PC-3 (cell line): ENCODE measurements around the gene HEXIM1. TPM values are rescaled to one million over a fixed set of nuclear protein-coding genes. Genes with fewer than 3 reads are reported as not detected.

ENCODE experiments used
- ATAC-seq: fragments of 200-7000 bp; cut with Tn5 transposase; 2 replicates; pipeline ENCODE4 v1.9.1; 2020; ENCODE audit warnings: mild to moderate bottlenecking, moderate library complexity
- BruUV-seq: library from RNA; stranded (reverse); fragments of 400-500 nt; replicated peaks from 2 replicates; lab custom pipeline; 2021; lab: Mats Ljungman, UMichigan
- CTCF ChIA-PET: fragments of 300-600 bp; sonication (Branson Sonifier 250); formaldehyde crosslinking; loops from one replicate; lab custom pipeline; 2022; ENCODE audit warnings: antibody characterized with exemption; lab: Charles Lee
- POLR2A ChIA-PET: fragments of 300-600 bp; sonication (Branson Sonifier 250); formaldehyde crosslinking; loops from one replicate; lab custom pipeline; 2022; ENCODE audit warnings: antibody characterized with exemption; ENCODE audit not compliant: unreplicated experiment; lab: Charles Lee
- DNase-seq: peaks from one replicate; pipeline ENCODE4 v3.0.0-alpha.2; 2015
- H2AFZ ChIP-seq: fragments of 300-600 bp; sonication (generic); 2 replicates; pipeline ENCODE4 v1.6.0; 2016; ENCODE audit warnings: antibody characterized with exemption, low read length
- H3F3A ChIP-seq: fragments of 300-600 bp; sonication (generic); one replicate; pipeline ENCODE4 v1.6.0; 2017; ENCODE audit warnings: antibody characterized with exemption, low read length, control low read depth, mild to moderate bottlenecking; ENCODE audit not compliant: unreplicated experiment
- H3K27ac ChIP-seq: fragments of 300-600 bp; sonication (generic); 2 replicates; pipeline ENCODE4 v1.5.1; 2016; ENCODE audit warnings: mild to moderate bottlenecking, low read length
- H3K27me3 ChIP-seq: fragments of 300-600 bp; sonication (generic); 2 replicates; pipeline ENCODE4 v1.6.1; 2016; ENCODE audit warnings: low read length, mixed read lengths
- H3K36me3 ChIP-seq: fragments of 300-600 bp; sonication (generic); 2 replicates; pipeline ENCODE4 v1.6.1; 2016; ENCODE audit warnings: low read depth, mixed run types, low read length, mixed read lengths
- H3K4me1 ChIP-seq: fragments of 300-600 bp; sonication (generic); 2 replicates; pipeline ENCODE4 v1.5.1; 2016; ENCODE audit warnings: low read length; ENCODE audit not compliant: insufficient read depth
- H3K4me2 ChIP-seq: fragments of 300-600 bp; sonication (generic); 2 replicates; pipeline ENCODE4 v1.6.0; 2016; ENCODE audit warnings: low read length
- H3K4me3 ChIP-seq: fragments of 300-600 bp; sonication (generic); 2 replicates; pipeline ENCODE4 v1.5.1; 2016; ENCODE audit warnings: mild to moderate bottlenecking, low read length, mixed read lengths
- H3K79me2 ChIP-seq: fragments of 300-600 bp; sonication (generic); 2 replicates; pipeline ENCODE4 v1.6.1; 2017; ENCODE audit warnings: low read length, mixed read lengths
- H3K9ac ChIP-seq: fragments of 300-600 bp; sonication (generic); 2 replicates; pipeline ENCODE4 v1.6.0; 2016; ENCODE audit warnings: mild to moderate bottlenecking, low read length
- H3K9me2 ChIP-seq: fragments of 300-600 bp; sonication (generic); replicated peaks from 2 replicates; pipeline ENCODE4 v1.6.1; 2016; ENCODE audit warnings: mixed run types, low read length, mixed read lengths
- H3K9me3 ChIP-seq: fragments of 300-600 bp; sonication (generic); 2 replicates; pipeline ENCODE4 v1.6.1; 2016; ENCODE audit warnings: low read length, mixed read lengths
- H4K20me1 ChIP-seq: fragments of 300-600 bp; sonication (generic); 2 replicates; pipeline ENCODE4 v1.6.1; 2016; ENCODE audit warnings: low read length, mixed read lengths
- EZH2 ChIP-seq: fragments of 300-600 bp; sonication (generic); IDR thresholded peaks from one replicate; pipeline ENCODE4 v1.6.1; 2017; ENCODE audit warnings: antibody characterized with exemption, mild to moderate bottlenecking, low read length; ENCODE audit not compliant: unreplicated experiment
- EZH2phosphoT487 ChIP-seq: fragments of 300-600 bp; sonication (generic); IDR thresholded peaks from 2 replicates; pipeline ENCODE4 v1.6.1; 2018; ENCODE audit warnings: mild to moderate bottlenecking, antibody characterized with exemption, low read length, borderline replicate concordance
- intact Hi-C: fragments of 100-400 bp; cut with micrococcal nuclease; formaldehyde crosslinking; loops from 2 replicates; pipeline ENCODE4 v1.9.0; 2023
- total RNA-seq: library from RNA; depleted of rRNA; stranded (reverse); fragments of >200 nt; gene quantifications from 2 replicates; pipeline ENCODE4 v1.2.3, GENCODE V29; 2014
- TF ChIP-seq, protein P1 (sequence below): fragments of 300-600 bp; sonication (generic); conservative IDR thresholded peaks from 2 replicates; pipeline ENCODE4 v1.5.1; 2017; ENCODE audit warnings: antibody characterized with exemption, low read depth, mild to moderate bottlenecking, low read length

Gene HEXIM1
- total RNA-seq, 1 experiment from 2014 or later, result 47.3 TPM

DNA sequence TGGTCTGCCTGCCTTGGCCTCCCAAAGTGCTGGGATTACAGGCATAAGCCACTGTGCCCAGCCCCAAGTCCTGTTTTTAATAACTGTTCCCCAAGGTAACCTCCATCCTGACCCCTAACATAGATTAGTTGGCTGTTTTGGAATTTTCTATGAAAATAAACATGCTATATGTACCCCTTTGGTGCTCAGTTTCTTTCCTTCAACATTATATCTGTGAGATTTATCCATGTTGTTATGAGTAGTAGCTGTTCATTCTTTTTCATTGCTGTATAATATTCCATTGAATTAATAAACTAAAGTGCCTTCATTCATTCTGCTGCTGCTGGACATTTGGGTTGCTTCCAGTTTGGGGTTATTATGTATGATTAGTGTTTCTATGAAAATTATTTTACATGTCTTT is 47.1 kb downstream of the HEXIM1 start:
- POLR2A ChIA-PET, result interaction anchor here (0.6 kb wide), 1 partner anchor 47 kb away, joined by 18 read pairs; no protein-coding TSS in a partner anchor
- no peak for DNase-seq

DNA sequence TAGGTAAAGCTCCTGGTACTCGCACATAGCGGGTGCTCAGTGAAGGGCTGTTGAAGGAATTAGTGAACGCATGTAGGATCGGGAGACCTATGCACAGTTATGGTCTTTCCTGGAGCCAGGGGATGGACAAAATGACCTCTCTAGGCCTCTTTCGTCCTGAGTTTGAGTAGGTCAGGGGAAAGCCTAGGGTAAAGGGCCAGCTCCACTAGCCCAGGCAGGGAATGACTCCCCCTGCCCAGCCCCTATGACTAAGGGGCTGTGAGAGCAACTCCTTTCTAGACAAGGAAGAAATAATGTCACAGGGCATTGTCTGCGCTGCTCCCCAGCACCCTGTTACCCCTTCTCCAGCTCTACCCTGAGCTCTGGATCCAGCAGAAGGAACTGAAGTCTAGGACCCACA is 48.8 kb downstream of the HEXIM1 start:
- H3K4me3 ChIP-seq, result no peak overlapping the region
- H3F3A ChIP-seq, result no peaks in the 10 kb centered on the region
- H3K9me3 ChIP-seq, result no peaks in the 10 kb centered on the region
- H3K9ac ChIP-seq, result no peak overlapping the region
- peak overlapping the region; percentile 68 for H2AFZ ChIP-seq
- peaks cover 16% of the 10 kb centered on the region for H3K4me1 ChIP-seq
- no peak overlapping the region for H3K27ac ChIP-seq
- no peaks in the 10 kb centered on the region for H3K36me3 ChIP-seq
- peak overlapping the region; percentile 65 for H3K4me2 ChIP-seq
- no peaks in the 10 kb centered on the region for H4K20me1 ChIP-seq
- TF ChIP-seq, protein P1, sequence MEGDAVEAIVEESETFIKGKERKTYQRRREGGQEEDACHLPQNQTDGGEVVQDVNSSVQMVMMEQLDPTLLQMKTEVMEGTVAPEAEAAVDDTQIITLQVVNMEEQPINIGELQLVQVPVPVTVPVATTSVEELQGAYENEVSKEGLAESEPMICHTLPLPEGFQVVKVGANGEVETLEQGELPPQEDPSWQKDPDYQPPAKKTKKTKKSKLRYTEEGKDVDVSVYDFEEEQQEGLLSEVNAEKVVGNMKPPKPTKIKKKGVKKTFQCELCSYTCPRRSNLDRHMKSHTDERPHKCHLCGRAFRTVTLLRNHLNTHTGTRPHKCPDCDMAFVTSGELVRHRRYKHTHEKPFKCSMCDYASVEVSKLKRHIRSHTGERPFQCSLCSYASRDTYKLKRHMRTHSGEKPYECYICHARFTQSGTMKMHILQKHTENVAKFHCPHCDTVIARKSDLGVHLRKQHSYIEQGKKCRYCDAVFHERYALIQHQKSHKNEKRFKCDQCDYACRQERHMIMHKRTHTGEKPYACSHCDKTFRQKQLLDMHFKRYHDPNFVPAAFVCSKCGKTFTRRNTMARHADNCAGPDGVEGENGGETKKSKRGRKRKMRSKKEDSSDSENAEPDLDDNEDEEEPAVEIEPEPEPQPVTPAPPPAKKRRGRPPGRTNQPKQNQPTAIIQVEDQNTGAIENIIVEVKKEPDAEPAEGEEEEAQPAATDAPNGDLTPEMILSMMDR, result no peak
- TF ChIP-seq EZH2phosphoT487 (no peak), EZH2 (no peak)
- peak; percentile 6 for ATAC-seq
- DNase-seq, result peak; percentile 31
- intact Hi-C loops, result no loop called here
- CTCF ChIA-PET, result interaction anchor here (0.6 to 2.5 kb wide), 9 partner anchors 21 to 62 kb away, joined by 3 to 175 read pairs (median 12); partner anchors contain the start of genes ACBD4, HEXIM1 and HEXIM2
- no peaks in the 10 kb centered on the region for H3K27me3 ChIP-seq
- no peaks in the 10 kb centered on the region for H3K79me2 ChIP-seq
- POLR2A ChIA-PET, result interaction anchor here (0.5 to 2.0 kb wide), 6 partner anchors 21 to 62 kb away, joined by 3 to 22 read pairs (median 4); partner anchors contain the start of genes ACBD4 and HEXIM1
- BruUV-seq, result no TSS peak
- no peaks in the 10 kb centered on the region for H3K9me2 ChIP-seq

More for the DNA sequence above, 47.1 kb downstream of the HEXIM1 start:
- intact Hi-C loops, result no loop called here
- H2AFZ ChIP-seq, result no peak overlapping the region
- no peak overlapping the region for H3K27ac ChIP-seq
- H3K79me2 ChIP-seq, result no peaks in the 10 kb centered on the region
- no peaks in the 10 kb centered on the region for H3K9me2 ChIP-seq
- TF ChIP-seq, protein P1, result no peak
- TF ChIP-seq EZH2, result no peak
- TF ChIP-seq EZH2phosphoT487, result no peak
- H3K9me3 ChIP-seq, result no peaks in the 10 kb centered on the region
- no peaks in the 10 kb centered on the region for H3F3A ChIP-seq
- no peak overlapping the region for H3K4me2 ChIP-seq
- no peaks in the 10 kb centered on the region for H3K27me3 ChIP-seq
- no peak overlapping the region for H3K9ac ChIP-seq
- ATAC-seq, result no peak
- H4K20me1 ChIP-seq, result no peaks in the 10 kb centered on the region
- H3K4me1 ChIP-seq, result peaks cover 16% of the 10 kb centered on the region
- no peaks in the 10 kb centered on the region for H3K36me3 ChIP-seq
- CTCF ChIA-PET, result interaction anchor here (0.7 to 1.3 kb wide), 3 partner anchors 37 to 60 kb away, joined by 3 to 17 read pairs (median 4); partner anchors contain the start of gene ACBD4
- H3K4me3 ChIP-seq, result no peak overlapping the region
- no TSS peak for BruUV-seq
